Kidney epithelial cell (primary cell): Measurements from ENCODE around the gene ARHGAP4. TPM values are rescaled to one million over a fixed set of nuclear protein-coding genes. Genes with fewer than 3 reads are reported as not detected.

Experiments used
- DNase-seq: peaks from one replicate; pipeline ENCODE4 v3.0.0-alpha.2; 2010; ENCODE audit warnings: low read depth
- H3K27me3 ChIP-seq: 2 replicates; pipeline ENCODE4 v1.6.0; 2011; ENCODE audit warnings: low read length; ENCODE audit not compliant: control insufficient read depth, insufficient read depth
- H3K36me3 ChIP-seq: 2 replicates; pipeline ENCODE4 v1.5.1; 2011; ENCODE audit warnings: low read length; ENCODE audit not compliant: control insufficient read depth, insufficient read depth
- H3K4me3 ChIP-seq: 2 replicates; pipeline ENCODE4 v1.5.1; 2011; ENCODE audit warnings: low read depth, mild to moderate bottlenecking, control low read depth, low read length
- CTCF ChIP-seq: IDR thresholded peaks from 2 replicates; pipeline ENCODE4 v1.5.1; 2011; ENCODE audit warnings: mild to moderate bottlenecking, moderate library complexity, low read length, control low read depth, inconsistent platforms; ENCODE audit not compliant: insufficient read depth, poor library complexity, severe bottlenecking
- total RNA-seq: library from RNA; depleted of rRNA; stranded (reverse); fragments of >200 nt; gene quantifications from 2 replicates; pipeline ENCODE4 v1.2.3, GENCODE V29; 2015

Gene ARHGAP4
- 12.7 and 14.0 TPM in 2 replicates for total RNA-seq

GRCh38 chrX:153925739-153926551, at the start of gene ARHGAP4:
Gene ARHGAP4, minus strand, starts transcription at chrX:153926264. Its CDS starts 62 bp downstream, at chrX:153926202.
- Histone ChIP-seq H3K36me3 (no peaks in the 10 kb centered on the region), H3K27me3 (no peaks in the 10 kb centered on the region), H3K4me3 (peak within 1 kb of the TSS; percentile 48)
- TF ChIP-seq CTCF, result no peak
- no peak for DNase-seq

GRCh38 chrX:153974726-153975286, 48.7 kb upstream of the ARHGAP4 start:
- TF ChIP-seq CTCF, result no peak
- Histone ChIP-seq H3K27me3 (no peaks in the 10 kb centered on the region), H3K36me3 (no peaks in the 10 kb centered on the region), H3K4me3 (no peak overlapping the region)
- no peak for DNase-seq

- Histone ChIP-seq H3K27me3 (no peaks in the 10 kb centered on the region), H3K4me3 (no peak overlapping the region), H3K36me3 (no peaks in the 10 kb centered on the region)
- no peak for DNase-seq
- TF ChIP-seq CTCF, result no peak
These were observed 48.1 kb upstream of the ARHGAP4 start for GRCh38 chrX:153974003-153974725.

- no peak for TF ChIP-seq CTCF
- no peaks in the 10 kb centered on the region for H3K27me3 ChIP-seq
- DNase-seq, result no peak
- no peaks in the 10 kb centered on the region for H3K36me3 ChIP-seq
- H3K4me3 ChIP-seq, result peak overlapping the region; percentile 81
These were observed 47.3 kb upstream of the ARHGAP4 start for GRCh38 chrX:153973127-153974002.

- TF ChIP-seq CTCF, result no peak
- no peak for DNase-seq
- peak within 1 kb of the TSS; percentile 81 for H3K4me3 ChIP-seq
- no peaks in the 10 kb centered on the region for H3K36me3 ChIP-seq
- H3K27me3 ChIP-seq, result no peaks in the 10 kb centered on the region
These were observed 46.5 kb upstream of the ARHGAP4 start, which contains the start of gene TMEM187 for GRCh38 chrX:153972368-153973126. Gene TMEM187, plus strand, starts transcription at chrX:153972754. Its CDS starts 9,309 bp downstream, at chrX:153982063.
